ENCODE data around the gene SON.
"Not testable (repeated sequence)": the region's sequence is repeated elsewhere in the genome, so short reads cannot be mapped to it uniquely, and the experiment has no call there.

SON gene

DNA sequence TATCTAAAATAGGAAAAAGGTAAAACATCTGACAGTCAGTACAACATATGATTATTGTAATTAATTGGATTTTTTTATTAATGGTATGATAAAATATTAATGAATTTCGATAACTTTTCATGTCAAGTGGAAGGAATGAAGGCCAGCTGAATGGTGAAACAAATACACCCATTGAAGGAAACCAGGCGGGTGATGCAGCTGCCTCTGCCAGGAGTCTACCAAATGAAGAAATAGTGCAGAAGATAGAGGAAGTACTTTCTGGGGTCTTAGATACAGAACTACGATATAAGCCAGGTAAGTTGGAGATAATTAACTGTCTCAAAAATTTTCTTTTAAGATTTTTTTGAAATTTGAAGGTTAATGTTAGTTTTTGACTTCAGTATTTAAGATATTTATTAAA, 3.2 kb downstream of the SON start:
- no peak for DNase-seq

DNA sequence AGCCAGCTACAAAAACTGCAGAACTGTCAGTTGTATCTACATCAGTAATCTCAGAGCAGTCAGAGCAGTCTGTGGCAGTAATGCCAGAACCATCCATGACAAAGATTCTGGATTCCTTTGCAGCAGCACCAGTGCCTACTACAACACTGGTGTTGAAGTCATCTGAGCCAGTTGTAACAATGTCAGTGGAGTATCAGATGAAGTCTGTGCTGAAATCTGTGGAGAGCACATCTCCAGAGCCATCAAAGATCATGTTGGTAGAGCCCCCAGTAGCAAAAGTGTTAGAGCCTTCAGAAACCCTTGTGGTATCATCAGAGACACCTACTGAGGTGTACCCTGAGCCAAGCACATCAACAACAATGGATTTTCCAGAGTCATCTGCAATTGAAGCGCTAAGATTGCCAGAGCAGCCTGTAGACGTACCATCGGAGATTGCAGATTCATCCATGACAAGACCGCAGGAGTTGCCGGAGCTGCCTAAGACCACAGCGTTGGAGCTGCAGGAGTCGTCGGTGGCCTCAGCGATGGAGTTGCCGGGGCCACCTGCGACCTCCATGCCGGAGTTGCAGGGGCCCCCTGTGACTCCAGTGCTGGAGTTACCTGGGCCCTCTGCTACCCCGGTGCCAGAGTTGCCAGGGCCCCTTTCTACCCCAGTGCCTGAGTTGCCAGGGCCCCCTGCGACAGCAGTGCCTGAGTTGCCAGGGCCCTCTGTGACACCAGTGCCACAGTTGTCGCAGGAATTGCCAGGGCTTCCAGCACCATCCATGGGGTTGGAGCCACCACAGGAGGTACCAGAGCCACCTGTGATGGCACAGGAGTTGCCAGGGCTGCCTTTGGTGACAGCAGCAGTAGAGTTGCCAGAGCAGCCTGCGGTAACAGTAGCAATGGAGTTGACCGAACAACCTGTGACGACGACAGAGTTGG, 7.3 kb downstream of the SON start:
- no peak for DNase-seq

DNA sequence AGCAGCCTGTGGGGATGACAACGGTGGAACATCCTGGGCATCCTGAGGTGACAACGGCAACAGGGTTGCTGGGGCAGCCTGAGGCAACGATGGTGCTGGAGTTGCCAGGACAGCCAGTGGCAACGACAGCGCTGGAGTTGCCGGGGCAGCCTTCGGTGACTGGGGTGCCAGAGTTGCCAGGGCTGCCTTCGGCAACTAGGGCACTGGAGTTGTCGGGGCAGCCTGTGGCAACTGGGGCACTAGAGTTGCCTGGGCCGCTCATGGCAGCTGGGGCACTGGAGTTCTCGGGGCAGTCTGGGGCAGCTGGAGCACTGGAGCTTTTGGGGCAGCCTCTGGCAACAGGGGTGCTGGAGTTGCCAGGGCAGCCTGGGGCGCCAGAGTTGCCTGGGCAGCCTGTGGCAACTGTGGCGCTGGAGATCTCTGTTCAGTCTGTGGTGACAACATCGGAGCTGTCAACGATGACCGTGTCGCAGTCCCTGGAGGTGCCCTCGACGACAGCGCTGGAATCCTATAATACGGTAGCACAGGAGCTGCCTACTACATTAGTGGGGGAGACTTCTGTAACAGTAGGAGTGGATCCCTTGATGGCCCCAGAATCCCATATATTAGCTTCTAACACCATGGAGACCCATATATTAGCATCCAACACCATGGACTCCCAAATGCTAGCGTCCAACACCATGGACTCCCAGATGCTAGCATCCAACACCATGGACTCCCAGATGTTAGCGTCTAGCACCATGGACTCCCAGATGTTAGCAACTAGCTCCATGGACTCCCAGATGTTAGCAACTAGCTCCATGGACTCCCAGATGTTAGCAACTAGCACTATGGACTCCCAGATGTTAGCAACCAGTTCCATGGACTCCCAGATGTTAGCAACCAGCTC, 8.2 kb downstream of the SON start:
- no peak for DNase-seq

DNA sequence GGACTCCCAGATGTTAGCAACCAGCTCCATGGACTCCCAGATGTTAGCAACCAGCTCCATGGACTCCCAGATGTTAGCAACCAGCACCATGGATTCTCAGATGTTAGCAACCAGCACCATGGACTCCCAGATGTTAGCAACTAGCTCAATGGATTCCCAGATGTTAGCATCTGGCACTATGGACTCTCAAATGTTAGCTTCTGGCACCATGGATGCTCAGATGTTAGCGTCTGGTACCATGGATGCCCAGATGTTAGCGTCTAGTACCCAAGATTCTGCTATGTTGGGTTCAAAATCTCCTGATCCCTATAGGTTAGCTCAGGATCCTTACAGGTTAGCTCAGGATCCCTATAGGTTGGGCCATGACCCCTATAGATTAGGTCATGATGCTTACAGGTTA, 8.8 kb downstream of the SON start:
- DNase-seq = no peak

DNA sequence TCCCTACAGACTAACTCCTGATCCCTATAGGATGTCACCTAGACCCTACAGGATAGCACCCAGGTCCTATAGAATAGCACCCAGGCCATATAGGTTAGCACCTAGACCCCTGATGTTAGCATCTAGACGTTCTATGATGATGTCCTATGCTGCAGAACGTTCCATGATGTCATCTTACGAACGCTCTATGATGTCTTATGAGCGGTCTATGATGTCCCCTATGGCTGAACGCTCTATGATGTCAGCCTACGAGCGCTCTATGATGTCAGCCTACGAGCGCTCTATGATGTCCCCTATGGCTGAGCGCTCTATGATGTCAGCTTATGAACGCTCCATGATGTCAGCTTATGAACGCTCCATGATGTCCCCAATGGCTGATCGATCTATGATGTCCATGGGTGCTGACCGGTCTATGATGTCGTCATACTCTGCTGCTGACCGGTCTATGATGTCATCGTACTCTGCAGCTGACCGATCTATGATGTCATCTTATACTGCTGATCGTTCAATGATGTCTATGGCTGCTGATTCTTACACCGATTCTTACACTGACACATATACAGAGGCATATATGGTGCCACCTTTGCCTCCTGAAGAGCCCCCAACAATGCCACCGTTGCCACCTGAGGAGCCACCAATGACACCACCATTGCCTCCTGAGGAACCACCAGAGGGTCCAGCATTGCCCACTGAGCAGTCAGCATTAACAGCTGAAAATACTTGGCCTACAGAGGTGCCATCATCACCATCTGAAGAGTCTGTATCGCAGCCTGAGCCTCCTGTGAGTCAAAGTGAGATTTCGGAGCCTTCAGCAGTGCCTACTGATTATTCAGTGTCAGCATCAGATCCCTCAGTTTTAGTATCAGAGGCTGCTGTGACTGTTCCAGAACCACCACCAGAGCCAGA, 9.5 kb downstream of the SON start:
- no peak for DNase-seq

DNA sequence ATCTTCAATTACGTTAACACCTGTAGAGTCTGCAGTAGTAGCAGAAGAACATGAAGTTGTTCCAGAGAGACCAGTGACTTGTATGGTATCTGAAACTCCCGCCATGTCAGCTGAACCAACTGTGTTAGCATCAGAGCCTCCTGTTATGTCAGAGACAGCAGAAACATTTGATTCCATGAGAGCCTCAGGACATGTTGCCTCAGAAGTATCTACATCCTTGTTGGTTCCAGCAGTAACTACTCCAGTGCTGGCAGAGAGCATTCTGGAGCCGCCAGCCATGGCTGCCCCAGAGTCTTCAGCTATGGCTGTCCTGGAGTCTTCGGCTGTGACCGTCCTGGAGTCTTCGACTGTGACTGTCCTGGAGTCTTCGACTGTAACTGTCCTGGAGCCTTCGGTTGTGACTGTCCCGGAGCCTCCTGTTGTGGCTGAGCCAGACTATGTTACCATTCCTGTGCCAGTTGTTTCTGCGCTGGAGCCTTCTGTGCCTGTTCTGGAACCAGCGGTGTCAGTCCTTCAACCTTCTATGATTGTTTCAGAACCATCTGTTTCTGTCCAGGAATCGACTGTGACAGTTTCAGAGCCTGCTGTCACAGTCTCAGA, 10.3 kb downstream of the SON start:
- DNase-seq = no peak

DNA sequence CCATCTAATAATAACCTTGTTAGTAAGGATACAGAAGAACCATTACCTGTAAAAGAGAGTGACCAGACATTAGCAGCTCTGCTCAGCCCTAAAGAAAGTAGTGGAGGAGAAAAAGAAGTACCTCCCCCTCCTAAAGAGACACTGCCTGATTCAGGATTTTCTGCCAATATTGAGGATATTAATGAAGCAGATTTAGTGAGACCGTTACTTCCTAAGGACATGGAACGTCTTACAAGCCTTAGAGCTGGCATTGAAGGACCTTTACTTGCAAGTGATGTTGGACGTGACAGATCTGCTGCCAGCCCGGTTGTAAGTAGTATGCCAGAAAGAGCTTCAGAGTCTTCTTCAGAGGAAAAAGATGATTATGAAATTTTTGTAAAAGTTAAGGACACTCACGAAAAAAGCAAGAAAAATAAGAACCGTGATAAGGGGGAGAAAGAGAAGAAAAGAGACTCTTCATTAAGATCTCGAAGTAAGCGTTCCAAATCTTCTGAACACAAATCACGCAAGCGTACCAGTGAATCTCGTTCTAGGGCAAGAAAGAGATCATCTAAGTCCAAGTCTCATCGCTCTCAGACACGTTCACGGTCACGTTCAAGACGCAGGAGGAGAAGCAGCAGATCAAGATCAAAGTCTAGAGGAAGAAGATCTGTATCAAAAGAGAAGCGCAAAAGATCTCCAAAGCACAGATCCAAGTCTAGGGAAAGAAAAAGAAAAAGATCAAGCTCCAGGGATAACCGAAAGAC, 11.6 kb downstream of the SON start:
- DNase-seq = no peak

DNA sequence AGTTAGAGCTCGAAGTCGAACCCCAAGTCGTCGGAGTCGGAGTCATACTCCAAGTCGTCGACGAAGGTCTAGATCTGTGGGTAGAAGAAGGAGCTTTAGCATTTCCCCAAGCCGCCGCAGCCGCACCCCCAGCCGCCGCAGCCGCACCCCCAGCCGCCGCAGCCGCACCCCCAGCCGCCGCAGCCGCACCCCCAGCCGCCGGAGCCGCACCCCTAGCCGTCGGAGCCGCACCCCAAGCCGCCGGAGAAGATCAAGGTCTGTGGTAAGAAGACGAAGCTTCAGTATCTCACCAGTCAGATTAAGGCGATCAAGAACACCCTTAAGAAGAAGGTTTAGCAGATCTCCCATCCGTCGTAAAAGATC, 12.1 kb downstream of the SON start:
- no peak for DNase-seq

DNA sequence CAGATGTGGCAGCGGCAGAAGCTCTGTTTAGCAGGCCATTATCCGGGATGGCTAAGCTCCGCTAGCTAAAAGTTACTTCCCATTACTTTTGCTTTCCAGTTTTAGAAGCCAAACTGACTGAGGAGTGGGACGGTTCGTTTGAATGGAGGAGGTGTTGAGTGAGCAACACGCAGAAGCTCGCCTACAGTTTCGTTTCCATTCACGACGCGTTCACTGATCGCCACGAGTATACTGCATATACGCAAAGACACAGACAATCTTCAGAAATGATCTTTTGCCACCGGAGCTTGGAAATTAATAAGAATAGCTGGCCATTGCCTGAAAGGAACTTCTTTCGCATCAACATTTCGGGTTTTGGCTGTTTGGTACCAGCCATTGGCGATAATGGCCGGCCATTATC, 14.6 kb downstream of the SON start:
- no peak for DNase-seq

DNA sequence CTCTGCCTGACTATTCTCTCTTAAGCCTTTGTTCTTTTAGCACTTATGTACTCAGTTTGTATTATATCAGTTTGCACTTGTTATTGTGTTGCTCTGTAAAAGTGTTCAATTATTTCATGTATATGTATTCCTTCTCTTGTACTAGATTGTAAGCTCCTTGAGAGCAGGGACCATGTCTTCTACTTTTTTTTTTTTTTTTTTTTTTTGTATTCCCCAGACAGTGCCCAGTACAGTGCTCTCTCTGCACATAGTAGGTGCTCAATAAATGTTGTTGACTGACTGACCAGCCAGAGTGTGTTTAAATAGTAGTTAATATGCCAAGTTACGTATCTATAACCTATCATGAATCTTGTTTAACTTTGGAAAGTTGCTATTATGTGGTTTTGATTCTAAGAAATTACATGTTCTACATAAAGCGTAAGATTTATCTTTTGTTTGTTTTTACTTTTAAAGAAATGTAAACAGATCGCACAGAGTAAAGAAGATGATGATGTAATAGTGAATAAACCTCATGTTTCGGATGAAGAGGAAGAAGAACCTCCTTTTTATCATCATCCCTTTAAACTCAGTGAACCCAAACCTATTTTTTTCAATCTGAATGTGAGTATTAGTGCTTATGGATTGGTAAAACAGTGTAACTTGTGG, 16.1 kb downstream of the SON start:
- DNase-seq = no peak

DNA sequence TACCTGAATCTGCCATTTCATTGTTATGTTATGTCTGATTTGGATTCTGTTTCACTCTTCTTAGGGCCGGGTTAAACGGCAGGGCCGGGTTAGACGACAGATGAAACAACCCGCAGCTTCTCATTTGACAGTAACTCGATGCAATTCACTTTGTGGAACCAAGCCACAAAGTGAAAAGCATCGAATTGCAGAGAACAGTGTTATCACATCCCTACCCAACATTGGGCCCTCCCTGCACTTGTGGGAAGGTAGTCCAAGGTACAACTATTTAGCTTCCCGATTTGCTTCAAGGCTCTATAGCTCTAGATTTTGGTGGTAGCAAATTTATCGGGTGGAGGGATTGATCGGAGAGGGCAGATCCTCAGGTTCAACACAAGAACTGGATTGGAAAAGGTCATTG, 17.0 kb downstream of the SON start:
- DNase-seq = no peak

DNA sequence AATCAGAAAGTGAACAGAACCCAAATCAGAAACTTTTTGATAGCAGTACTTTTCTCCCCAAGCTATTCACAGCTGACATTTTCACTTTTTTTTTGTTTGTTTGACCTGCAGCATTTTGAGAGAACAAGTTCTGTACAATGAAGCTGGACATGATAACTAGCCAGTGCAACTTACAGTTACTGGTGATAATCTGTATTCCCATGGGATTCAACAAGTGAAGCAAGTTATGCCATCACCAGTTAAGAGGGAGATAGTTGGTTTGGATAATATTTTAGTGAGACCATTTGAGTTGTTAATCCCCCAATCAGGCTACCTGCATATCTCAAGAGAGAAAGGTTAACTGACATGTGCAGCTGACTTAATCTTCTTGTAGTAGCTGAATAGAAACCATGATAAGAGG, 18.1 kb downstream of the SON start:
- DNase-seq = no peak

DNA sequence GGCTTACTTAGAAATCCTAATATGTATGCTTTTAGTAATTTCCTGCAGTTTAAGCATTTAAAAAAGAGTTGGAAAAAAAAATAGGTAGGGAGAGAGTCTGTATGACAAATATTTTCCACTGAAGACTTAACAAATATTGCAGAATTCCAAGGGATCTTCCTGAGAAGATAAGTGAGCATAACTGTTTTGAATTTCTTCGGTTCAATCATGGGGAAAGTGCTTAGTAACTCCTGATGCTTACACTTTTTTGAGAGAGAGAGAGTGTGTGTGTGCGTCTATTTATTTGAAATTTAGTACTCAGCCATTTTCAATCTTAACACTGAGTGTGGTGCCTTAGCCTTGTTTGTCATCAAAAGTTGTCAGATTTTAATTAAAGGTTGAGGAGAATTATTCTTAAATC, 18.5 kb downstream of the SON start:
- DNase-seq = no peak

DNA sequence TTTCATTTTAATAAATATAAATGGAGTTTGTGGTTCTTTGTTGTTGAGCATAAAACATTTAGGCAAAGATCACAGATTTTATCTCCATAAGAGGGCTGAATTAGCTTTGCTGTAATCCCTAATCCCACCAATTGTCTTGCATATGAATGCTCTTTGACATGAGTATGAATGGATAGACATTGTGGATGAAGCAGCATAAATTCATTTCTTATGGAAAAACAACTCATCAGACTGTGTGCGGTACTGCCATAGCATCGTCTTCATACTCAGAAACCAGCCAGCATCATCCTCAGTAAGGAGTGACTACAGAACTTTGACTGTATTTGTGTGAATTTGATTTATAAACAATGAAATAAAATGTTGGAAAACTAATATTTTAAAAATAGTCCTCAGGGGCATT, 19.6 kb downstream of the SON start:
- DNase-seq = no peak

DNA sequence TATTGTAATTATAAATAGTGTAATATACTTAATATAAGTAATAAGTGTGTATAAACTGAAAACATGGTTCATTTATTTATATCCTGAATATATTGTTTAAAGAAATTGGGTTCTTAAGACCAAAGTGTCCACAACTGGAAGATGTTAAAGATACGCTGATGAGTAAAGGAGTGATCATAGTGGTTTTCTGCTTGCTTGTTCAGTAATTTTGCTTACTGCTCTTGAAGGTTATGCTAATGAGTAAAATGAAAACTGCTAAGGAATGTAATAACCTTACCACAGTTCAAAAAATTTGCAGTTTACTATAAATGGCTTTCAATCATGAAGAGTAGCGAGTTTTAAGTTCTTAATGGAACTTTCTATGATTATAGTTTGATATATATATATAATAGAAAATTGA, 23.7 kb downstream of the SON start:
- DNase-seq = no peak

DNA sequence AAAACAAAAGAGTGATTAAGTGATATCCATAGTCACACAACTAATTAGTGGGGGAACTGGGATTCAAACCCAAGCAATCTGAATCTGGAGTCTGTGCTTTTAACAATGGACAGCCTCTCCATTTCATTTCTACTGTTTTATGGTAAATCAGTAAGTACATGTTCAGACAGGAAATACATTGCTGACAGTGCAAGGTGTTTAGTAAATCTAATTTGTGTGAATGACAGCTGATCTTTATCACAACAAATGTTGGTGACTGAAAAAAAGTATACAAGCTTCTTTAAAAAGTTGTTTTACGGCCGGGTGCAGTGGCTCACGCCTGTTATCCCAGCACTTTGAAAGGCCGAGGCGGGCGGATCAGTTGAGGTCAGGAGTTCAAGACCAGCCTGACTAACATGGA, 25.1 kb downstream of the SON start:
- DNase-seq = no peak

DNA sequence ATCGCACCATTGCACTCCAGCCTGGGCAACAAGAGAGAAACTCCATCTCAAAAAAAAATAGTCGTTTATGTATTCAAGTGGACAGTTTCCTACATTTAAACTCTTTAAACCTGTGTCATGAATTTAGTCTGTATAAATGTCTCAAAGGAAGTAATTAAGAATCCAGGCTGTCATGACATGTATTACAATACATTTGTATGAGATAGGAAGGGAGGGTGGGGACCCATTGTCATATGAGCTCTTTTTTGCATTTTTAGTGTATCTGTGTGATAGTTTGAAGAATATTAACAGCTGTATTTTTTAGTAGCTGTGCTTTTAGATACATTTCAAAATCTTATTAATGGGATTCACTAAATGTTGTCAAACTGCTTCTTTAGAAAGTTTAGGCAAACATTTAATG, 25.6 kb downstream of the SON start:
- no peak for DNase-seq

DNA sequence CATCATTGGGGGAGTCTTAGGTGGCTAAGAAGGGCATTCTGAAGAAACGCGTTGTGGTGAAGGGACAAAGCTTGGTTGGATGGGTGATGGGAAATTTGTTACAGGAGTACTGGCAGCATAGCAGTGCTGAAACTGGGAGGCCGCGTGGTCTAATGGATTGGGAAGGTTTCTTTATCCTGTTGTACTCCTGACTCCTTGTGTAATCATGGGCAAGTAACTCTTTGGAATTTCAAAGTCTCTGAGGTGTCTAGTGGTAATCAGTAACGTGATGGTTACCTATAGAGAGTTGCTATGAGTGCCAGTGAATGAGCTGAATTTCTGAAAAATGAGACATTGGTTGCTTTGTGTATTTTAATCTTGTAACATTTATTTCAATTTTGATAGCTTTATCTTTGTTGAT, 27.2 kb downstream of the SON start:
- DNase-seq = no peak

DNA sequence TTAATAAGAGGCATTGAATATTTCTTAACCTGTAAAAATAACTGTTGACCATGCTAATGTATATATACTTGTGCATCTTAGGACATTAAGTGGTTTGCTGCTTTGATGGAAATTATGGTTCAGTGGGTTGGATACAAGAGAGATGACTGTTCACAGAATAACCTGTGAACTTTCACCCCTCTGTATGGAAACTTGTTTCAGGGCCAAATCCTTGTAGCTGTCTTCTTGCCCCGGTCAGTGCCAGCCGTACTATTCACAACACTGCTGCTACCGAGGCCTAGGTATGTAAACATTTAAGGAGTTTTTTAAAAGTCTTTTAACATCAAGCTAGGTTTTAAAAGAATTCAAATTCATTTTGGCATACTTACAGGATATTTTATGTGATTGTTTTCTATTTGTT, 29.5 kb downstream of the SON start:
- no peak for DNase-seq

DNA sequence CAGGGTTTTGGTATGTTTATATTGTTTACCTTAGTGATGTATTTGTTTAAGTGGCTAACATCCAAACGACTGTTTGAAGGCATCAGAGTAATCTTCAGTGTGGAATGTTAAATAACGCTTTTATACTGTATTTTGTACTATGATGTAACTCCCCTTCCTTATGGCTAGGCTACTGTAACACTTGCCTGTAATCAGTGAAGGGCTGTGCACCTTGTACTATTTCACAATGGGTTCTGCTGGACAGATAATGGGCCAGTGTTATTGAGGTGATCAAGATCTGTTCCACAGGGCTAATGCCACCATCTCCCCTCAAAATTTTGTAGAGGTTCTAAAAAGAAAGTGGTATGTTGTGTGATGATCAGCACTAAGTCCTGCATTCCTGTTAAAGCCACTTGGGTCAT, 33.9 kb downstream of the SON start:
- not testable (repeated sequence) for DNase-seq

DNA sequence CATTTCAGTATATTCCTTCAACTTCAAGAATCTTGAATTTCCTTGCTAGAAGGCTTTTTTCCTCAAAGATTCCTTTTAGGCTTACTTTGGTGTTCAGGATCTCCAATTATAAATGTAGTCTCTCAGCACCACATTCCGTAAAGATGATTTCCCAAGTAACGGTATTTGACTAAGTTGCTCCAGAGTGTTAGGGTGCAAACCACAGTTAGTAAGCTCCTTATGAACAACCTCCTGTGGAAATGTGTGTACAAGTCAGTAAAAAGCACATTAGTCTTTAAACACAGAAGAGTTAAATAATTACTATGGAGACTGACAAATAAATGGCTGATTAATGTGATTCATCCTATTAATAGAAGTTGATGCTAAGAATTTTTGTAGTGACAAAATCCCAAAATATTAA, 35.4 kb downstream of the SON start:
- no peak for DNase-seq

Data from CD4-positive, alpha-beta T cell treated with Interleukin-1 beta for 1 hour (primary cell).